Activated CD8-positive, alpha-beta memory T cell treated with anti-CD3 and anti-CD28 coated beads, Interleukin-2, amount 50 U/mL, for 4 hours (primary cell): Measurements from ENCODE around the gene PTPN11.

Experiments used
- DNase-seq: peaks from one replicate; pipeline ENCODE4 v3.0.0-alpha.2; 2020

Gene PTPN11

GRCh38 chr12:112555621-112556233, 137.0 kb downstream of the PTPN11 start:
- DNase-seq: no peak

GRCh38 chr12:112557951-112558630, 139.3 kb downstream of the PTPN11 start:
- no peak for DNase-seq
